ENCODE data around the gene FHIT. TPM values are rescaled to one million over a fixed set of nuclear protein-coding genes. Genes with fewer than 3 reads are reported as not detected.
"Not testable (repeated sequence)": the region's sequence is repeated elsewhere in the genome, so short reads cannot be mapped to it uniquely, and the experiment has no call there.

The FHIT gene
- total RNA-seq, 1 donor from 2014 or later: 26.0 TPM

- no peak for DNase-seq (ENCODE audit: low spot score)
These were observed 330.7 kb downstream of the FHIT start for GRCh38 chr3:60920519-60920918.

- no peak for DNase-seq (ENCODE audit: low spot score)
These were observed 332.0 kb downstream of the FHIT start for GRCh38 chr3:60919296-60919695.

- DNase-seq (ENCODE audit: low spot score): no peak
These were observed 334.1 kb downstream of the FHIT start for GRCh38 chr3:60917141-60917540.

DNA sequence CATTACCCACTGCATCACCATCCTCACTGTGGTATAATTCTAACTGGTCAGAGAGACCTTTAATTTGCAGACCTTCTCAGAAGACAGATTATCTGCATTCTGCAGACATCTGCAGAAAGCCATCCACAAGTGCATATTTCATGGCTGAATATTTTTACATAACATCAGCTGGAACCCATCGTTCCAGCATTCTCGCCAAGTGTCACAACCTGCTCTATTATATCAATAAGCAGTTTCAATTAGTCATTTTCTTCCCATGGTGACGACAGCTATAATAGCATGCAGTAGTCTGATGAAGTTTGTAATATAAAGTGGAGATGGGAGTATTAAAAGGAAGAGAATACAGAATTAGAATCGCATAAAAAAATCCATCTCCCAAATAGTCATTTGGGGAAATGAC, 334.7 kb downstream of the FHIT start:
- no peak for DNase-seq (ENCODE audit: low spot score)

DNA sequence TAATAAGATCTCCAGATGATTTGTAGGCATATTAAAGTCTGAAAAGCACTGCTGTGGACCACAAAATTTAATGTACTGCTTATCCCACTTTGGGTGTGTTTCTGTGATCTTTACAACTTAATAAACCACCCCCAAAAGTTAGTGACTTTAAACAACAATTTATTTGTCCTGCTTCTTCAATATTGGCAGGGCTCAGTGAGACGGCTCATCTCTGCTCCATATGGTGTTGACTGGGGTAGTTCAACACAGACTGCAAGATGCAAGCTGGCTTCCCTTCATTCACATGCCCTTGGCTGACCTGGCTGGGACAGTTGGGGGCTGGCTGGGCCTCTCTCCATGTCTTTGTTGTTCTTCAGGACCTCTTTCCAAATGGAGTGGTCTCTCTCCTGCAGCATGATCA, 337.8 kb downstream of the FHIT start:
- DNase-seq (ENCODE audit: low spot score): no peak

GRCh38 chr3:60912876-60913275, 338.4 kb downstream of the FHIT start:
- no peak for DNase-seq (ENCODE audit: low spot score)

DNA sequence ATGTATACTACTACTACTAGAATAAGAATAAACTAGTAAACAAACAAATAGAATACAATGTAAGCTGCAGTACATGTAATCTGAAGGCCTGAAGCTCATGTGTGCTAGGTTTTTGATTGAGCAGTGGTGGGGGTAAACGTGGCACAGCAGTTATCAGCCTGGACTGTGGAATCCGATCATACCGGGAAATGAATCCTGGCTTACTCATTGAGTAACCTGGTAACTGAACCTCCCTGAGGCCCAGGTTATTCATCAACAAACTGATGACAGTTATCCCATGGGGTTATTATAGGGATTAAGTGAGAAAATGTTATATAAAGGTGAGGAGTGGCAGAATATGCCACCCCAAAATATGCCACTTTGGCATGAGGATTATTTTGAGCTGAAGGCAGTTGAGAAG, 339.1 kb downstream of the FHIT start:
- DNase-seq (ENCODE audit: low spot score): no peak

DNA sequence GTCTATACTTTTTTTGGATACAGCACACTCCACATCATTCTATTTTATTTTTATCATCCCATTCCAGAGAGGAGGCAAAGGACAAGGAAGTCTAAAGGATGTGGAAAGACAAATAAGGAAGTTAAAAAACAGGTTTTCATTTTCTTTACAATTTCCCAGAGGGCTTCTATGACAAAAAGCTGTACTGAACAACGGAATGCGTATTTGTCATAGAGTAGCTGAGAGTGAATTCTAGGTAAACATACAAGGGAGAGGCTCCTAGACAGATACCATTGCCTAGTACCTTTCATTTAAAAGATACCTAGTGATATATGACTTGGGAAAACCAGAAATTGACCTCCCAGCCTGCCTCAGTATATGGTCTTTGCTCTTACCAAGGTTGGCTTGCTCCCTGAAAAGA, 341.7 kb downstream of the FHIT start:
- DNase-seq (ENCODE audit: low spot score): no peak

- DNase-seq (ENCODE audit: low spot score): no peak
These were observed 345.0 kb downstream of the FHIT start for GRCh38 chr3:60906283-60906682.

GRCh38 chr3:60898321-60898720, 352.9 kb downstream of the FHIT start:
- DNase-seq (ENCODE audit: low spot score): no peak

- no peak for DNase-seq (ENCODE audit: low spot score)
These were observed 357.3 kb downstream of the FHIT start for GRCh38 chr3:60893946-60894345.

- DNase-seq (ENCODE audit: low spot score): no peak
These were observed 361.0 kb downstream of the FHIT start for GRCh38 chr3:60890226-60890625.

- DNase-seq (ENCODE audit: low spot score): not testable (repeated sequence)
These were observed 362.3 kb downstream of the FHIT start for GRCh38 chr3:60888952-60889351.

DNA sequence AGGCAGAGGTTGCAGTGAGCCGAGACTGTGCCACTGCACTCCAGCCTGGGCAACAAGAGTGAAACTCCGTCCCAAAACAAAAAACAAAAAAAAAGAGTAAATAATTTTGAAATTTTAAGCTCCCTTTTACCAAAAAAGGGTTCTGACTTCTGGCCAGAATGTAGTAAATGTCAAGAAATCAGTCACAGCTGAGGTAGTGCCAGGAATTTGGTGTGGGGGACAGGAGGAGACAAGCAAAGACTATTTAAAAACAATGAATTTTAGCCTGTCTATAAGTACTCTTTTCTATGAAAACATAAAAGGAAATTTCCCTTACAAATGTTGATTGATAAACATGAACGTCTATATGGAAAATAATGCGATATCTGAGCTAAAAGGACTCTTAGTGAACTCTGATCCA, 363.7 kb downstream of the FHIT start:
- no peak for DNase-seq (ENCODE audit: low spot score)

- no peak for DNase-seq (ENCODE audit: low spot score)
These were observed 364.7 kb downstream of the FHIT start for GRCh38 chr3:60886518-60886917.

GRCh38 chr3:60884005-60884404, 367.2 kb downstream of the FHIT start:
- no peak for DNase-seq (ENCODE audit: low spot score)

DNA sequence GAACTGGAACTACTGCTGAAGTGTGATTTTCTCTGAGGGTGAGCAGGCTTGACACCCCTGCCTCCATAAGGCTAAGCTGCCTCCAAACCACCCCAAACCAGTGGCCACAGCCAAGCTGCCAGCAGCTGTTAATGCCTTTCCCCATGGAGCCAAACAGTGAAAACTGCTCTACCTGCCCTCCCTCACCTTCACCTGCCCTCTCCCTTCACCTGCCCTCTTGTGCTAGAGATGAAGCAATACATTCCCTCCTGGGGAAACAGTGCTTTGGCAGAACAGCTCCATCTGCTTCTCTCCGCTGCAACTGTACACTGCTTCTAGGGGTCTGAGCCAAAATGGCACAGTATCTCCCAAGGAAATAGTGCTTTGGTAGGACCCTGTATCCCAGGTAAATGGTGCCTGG, 374.1 kb downstream of the FHIT start:
- DNase-seq (ENCODE audit: low spot score): no peak

DNA sequence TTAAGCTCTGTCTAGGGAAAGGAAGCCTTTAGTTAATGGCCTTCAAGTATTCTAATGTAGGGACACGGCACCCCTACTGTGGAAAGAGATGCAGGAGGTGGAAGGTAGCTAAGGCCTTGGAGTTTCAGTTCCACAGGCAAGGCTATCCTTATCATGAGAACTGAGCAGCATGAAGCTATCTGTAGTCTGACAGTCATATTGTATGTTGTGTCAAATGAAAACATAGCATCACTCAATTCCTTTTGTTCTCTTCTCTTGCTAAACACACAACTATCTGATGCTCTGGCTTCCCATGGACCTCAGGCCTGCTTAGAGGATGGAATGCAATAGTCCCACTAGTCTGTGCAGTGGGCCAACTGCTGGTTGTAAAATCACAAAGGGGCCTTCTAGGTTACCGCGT, 380.9 kb downstream of the FHIT start:
- no peak for DNase-seq (ENCODE audit: low spot score)

DNA sequence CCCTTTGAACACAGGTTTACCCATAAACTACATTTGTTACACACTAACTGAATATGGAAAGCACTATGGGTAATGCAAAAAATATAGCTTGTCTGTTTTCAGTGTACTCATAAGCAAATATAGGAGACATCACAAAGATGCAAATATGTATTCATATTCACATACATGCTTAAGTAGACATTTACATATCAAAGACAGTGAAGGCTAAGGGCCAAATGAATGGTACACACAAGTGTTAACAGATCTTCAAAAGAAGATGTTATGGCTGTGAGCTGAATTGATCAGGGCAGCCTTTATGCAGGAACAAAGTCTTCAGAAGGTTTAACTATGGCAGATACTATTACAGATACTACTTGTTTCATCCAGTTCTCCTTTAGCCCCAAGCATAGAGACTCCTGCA, 384.1 kb downstream of the FHIT start:
- no peak for DNase-seq (ENCODE audit: low spot score)

DNA sequence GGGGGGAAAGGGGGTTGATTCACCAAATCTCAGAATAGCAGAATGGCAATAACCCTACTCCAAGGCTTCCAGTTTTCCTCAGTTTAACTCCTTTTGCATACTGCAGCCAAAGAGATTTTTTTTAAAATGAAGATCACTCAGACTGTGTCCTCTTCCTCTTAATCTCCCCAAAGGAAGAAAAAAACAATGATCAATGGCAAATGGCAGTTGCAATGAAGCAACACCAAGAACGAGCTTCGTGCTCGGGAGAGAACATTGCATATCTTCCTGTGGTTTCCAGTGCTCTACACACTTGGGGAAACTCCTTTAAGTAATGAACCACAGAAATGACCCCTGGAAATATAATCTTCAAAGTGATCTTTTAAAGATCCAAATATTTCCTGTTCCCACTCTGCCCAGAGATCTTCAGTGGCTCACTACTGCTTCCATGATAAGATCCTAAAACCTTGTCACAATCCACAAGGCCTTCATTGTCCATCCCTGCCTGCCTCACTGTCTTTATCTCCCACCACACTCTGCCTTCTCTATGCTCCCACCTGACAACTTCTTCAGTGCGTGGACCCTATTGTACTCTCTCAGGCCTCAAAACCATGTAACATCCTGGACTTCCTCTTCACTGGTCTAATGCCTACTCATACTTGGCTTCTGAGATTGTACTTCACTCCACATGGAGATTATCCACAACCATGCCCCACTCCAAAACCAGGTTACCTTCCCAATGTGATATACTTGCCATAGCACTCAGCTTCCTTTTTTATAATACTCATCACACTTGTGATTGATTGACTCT, 394.8 kb downstream of the FHIT start:
- no peak for DNase-seq (ENCODE audit: low spot score)

GRCh38 chr3:60855250-60855649, 396.0 kb downstream of the FHIT start:
- DNase-seq (ENCODE audit: low spot score): no peak

DNA sequence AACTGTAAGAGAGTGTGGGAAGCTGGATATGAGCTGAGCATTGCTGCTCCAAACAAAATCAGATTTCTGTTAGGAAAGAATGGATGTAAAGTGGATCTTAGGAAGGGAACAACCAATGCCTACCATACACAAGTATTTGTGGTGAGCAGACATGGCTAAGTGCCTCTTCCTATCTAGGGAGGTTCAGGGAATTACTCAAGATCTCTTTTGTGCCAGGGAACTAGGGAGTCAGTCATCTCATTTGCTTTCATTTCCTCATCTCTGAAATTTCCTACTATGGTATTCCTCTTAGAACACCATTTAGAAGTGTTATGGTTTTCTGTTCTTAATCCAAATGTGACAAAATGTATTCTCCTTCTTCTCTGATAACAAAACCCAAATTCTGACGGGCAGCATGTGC, 396.5 kb downstream of the FHIT start:
- no peak for DNase-seq (ENCODE audit: low spot score)

- DNase-seq (ENCODE audit: low spot score): no peak
These were observed 403.5 kb downstream of the FHIT start for GRCh38 chr3:60847791-60848190.

DNA sequence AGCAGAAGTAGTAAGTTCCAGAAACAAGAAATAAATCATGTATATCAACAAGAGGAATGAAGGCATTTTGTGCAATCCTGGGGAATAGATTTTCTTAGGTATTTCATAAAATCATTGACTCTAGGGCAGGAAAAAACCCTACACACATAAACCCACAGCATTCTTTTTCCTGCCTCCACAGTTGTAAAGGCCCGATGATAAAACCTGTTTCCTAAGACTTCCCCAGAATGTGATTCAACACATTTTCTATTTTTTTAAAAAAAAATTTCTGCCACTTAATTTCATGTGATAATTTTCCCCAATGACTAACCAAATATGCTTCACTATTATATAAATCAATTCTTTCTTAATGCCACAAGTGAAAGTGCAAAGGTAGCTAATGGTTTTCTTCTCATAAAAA, 407.0 kb downstream of the FHIT start:
- DNase-seq (ENCODE audit: low spot score): no peak

All from ureter (tissue), 1 donor.